Body of pancreas (tissue), 4 donors: Measurements from ENCODE around the gene MYH15.

Experiments used
- CTCF ChIP-seq, 7 experiments: fragments of 450-650 bp in 4 of 7; fragments of 200-600 bp in 3 of 7; sonication (generic) in 3 of 7; IDR thresholded peaks; one replicate each; pipeline ENCODE4 v1.5.1; 2016 to 2019; ENCODE audit warnings: antibody characterized with exemption in 7 of 7
- POLR2A ChIP-seq, 3 donors: fragments of 450-650 bp; IDR thresholded peaks; one replicate each; pipeline ENCODE4 v1.6.1; 2016; ENCODE audit warnings: antibody characterized with exemption in 3 of 3, mild to moderate bottlenecking in 2 of 3

DNA sequence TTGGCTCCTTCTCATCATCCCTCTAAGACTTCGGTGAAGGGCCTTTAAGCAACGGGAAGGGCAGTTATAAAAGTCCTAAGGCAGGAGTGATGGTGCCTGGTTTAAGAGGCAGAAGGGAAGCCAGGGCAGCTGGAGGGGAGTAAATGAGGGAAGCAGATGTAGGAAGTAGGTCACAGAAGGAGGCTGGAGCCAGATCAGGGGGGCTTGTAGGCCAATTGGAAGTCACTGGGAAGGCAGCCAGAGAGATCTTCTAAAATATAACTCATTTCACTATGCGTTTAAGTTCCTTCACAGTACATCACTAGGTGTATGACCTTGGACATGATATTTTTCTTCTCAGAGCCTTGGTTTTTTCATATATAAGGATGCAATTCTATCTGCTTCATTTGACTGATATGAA is 94.7 kb downstream of the MYH15 start:
- TF ChIP-seq CTCF (IDR thresholded peaks at IDR 0.05) (no peak), POLR2A (IDR thresholded peaks at IDR 0.05) (no peak)
